ENCODE results near the gene SCAI.

SCAI gene

DNA sequence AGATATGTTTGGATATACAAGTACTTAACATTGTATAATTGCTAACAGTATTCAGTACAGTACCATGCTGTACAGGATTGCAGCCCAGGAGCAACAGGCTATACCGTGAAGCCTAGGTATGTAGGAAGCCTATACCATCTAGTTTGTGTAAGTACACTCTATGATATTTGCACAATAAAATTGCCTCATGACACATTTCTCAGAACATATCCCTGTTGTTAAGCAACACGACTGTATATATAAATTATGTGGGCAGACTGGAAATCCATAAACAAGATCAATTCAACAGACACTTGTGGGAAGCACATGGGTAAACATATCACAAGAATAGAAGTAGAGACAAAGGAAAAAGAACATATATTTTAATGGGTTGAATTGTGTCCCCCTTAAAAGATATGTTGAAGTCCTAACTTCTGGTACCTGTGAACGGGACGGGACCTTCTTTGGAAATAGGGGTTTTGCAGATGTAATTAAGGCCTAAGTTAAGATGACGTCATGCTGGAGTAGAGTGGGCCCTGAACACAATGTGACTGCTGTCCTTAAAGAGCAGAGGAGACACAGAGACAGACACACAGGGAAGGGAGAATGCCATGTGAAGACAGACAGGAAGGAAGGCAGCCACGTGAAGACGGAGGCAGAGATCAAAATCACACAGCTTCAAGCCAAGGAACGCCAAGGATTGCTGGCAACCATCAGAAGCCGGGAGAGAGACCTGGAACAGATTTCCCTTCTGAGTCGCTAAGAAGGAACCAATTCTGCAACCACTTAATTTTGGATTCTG lies 76.3 kb downstream of the SCAI start:
- no peak for TF ChIP-seq CTCF (IDR thresholded peaks at IDR 0.05; ENCODE audit: low read depth, low read length, missing control alignments)
- H3K4me3 ChIP-seq (replicated peaks; ENCODE audit: low read depth, low read length): no peak overlapping the region
- DNase-seq (ENCODE audit: extremely low read depth, low read depth): no peak

DNA sequence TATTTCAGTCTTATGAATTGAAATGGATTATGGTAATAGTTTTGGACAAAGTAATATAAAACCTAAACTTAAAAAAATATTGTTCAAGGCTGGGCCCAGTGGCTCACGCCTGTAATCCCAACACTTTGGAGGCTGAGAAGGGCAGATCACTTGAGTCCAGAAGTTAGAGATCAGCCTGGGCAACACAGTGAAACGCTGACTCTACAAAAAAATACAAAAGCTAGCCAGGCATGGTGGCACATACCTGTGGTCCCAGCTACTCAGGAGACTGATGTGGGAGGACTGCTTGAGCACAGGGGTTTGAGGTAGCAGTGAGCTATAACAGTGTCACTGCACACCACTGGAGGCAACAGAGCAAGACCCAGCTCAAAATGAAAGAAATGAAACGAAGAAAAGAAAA lies 81.9 kb downstream of the SCAI start:
- TF ChIP-seq CTCF (IDR thresholded peaks at IDR 0.05; ENCODE audit: low read depth, low read length, missing control alignments): no peak
- no peak for DNase-seq (ENCODE audit: extremely low read depth, low read depth)
- no peak overlapping the region for H3K4me3 ChIP-seq (replicated peaks; ENCODE audit: low read depth, low read length)

DNA sequence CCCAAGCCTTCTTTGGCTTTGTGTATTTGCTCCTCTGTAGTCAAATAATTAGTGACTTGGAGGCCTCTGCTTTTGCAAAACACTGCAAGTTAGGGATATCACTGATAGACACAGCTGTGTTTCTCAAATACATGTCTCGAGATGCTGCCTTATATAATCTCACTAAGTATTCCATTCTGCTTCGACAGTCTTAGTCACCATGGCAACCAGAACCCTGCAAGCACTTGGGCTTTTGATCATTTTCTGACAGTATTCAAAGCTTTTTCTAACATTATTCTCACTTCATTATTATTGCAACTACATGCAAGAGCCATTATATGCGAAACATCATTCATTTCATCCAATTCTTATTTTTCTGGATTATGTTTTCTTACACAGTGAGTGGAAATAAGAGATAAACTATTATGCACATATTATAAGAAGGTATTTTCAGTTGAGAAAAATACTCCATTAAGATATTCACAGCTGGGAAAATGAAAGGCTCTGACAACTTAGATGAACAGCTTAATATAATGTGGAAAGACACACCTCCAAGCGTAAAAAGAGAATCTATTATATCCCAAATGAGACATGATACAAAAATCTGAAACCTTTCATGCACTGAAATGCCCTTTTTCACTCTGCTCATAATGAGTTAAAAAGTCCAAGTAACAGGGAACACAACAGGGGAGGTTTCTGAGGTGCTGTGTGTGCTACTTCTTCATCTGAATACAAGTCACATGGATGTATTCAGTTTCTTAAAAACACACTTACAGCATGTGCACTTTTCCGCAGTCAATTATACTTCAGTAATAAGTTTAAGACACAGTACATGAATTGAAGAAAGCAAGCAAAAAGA lies 93.9 kb downstream of the SCAI start:
- no peak overlapping the region for H3K4me3 ChIP-seq (replicated peaks; ENCODE audit: low read depth, low read length)
- no peak for DNase-seq (ENCODE audit: extremely low read depth, low read depth)
- TF ChIP-seq CTCF (IDR thresholded peaks at IDR 0.05; ENCODE audit: low read depth, low read length, missing control alignments): no peak

DNA sequence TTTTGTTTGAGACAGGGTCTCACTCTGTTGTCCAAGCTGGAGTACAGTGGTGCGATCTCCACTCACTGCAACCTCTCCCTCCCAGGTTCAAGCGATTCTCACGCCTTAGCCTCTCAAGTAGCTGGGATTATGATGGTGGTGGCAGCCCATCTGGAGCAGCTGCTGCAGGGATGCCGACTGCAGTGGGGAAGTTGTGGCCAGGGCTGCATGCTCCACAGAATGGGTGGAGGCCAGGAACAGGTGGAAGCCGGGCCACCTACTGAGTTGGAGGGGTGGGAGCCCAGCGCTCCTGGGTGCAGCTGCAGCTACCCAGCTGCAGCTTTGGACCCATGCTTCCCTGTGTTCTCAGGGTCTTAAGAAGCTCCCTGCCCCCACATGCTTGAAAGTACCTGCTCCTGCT lies 99.7 kb downstream of the SCAI start:
- TF ChIP-seq CTCF (IDR thresholded peaks at IDR 0.05; ENCODE audit: low read depth, low read length, missing control alignments): no peak
- DNase-seq (ENCODE audit: extremely low read depth, low read depth): no peak
- no peak overlapping the region for H3K4me3 ChIP-seq (replicated peaks; ENCODE audit: low read depth, low read length)

- no peak for DNase-seq (ENCODE audit: extremely low read depth, low read depth)
- no peak overlapping the region for H3K4me3 ChIP-seq (replicated peaks; ENCODE audit: low read depth, low read length)
- TF ChIP-seq CTCF (IDR thresholded peaks at IDR 0.05; ENCODE audit: low read depth, low read length, missing control alignments): no peak
Measured at GRCh38 chr9:125043148-125043547, 100.2 kb downstream of the SCAI start.

GRCh38 chr9:125038166-125038565 lies 105.2 kb downstream of the SCAI start:
- no peak for DNase-seq (ENCODE audit: extremely low read depth, low read depth)
- TF ChIP-seq CTCF (IDR thresholded peaks at IDR 0.05; ENCODE audit: low read depth, low read length, missing control alignments): no peak
- H3K4me3 ChIP-seq (replicated peaks; ENCODE audit: low read depth, low read length): no peak overlapping the region

Data from HFF-Myc (cell line).